Measurements from ENCODE around the gene IL12B.
"Not testable (repeated sequence)": the region's sequence is repeated elsewhere in the genome, so short reads cannot be mapped to it uniquely, and the experiment has no call there.

IL12B gene

GRCh38 chr5:159330131-159330800, at the start of gene IL12B:
TSS of gene IL12B (minus strand) at chr5:159330487. CDS start at chr5:159326782, 3,705 bp downstream.
- H3K4me1 Mint-ChIP-seq = peaks cover 33% of the 10 kb centered on the region
- DNase-seq (ENCODE audit: low spot score in 2 of 2) (no peak), ATAC-seq (ENCODE audit: low read depth) (no peak)
- peak within 1 kb of the TSS; percentile 99 for H3K27ac Mint-ChIP-seq
- peaks cover 4% of the 10 kb centered on the region for H3K36me3 Mint-ChIP-seq
- H3K9me3 Mint-ChIP-seq = peaks cover 2% of the 10 kb centered on the region
- no peaks in the 10 kb centered on the region for H3K27me3 Mint-ChIP-seq
- peak within 1 kb of the TSS; percentile 88 for H3K4me3 Mint-ChIP-seq

- H3K27ac Mint-ChIP-seq = no peak overlapping the region
- H3K27me3 Mint-ChIP-seq = no peaks in the 10 kb centered on the region
- no peak for ATAC-seq (ENCODE audit: low read depth)
- H3K36me3 Mint-ChIP-seq = peaks cover 37% of the 10 kb centered on the region
- no peaks in the 10 kb centered on the region for H3K4me1 Mint-ChIP-seq
- no peak for DNase-seq (ENCODE audit: low spot score in 2 of 2)
- H3K9me3 Mint-ChIP-seq = peaks cover 28% of the 10 kb centered on the region
- no peak overlapping the region for H3K4me3 Mint-ChIP-seq
Measured at GRCh38 chr5:159377653-159378052, 47.4 kb upstream of the IL12B start.

GRCh38 chr5:159367866-159368265, 37.6 kb upstream of the IL12B start:
- not testable (repeated sequence) for H3K9me3 Mint-ChIP-seq; DNase-seq (ENCODE audit: low spot score in 2 of 2); H3K27me3 Mint-ChIP-seq; H3K4me1 Mint-ChIP-seq; ATAC-seq (ENCODE audit: low read depth); H3K4me3 Mint-ChIP-seq; H3K27ac Mint-ChIP-seq
- H3K36me3 Mint-ChIP-seq = peaks cover 19% of the 10 kb centered on the region

- DNase-seq (ENCODE audit: low spot score in 2 of 2); ATAC-seq (ENCODE audit: low read depth); H3K27me3 Mint-ChIP-seq; H3K9me3 Mint-ChIP-seq; H3K4me1 Mint-ChIP-seq; H3K4me3 Mint-ChIP-seq: not testable (repeated sequence)
- Mint-ChIP-seq H3K27ac (peak overlapping the region; percentile 26), H3K36me3 (peaks cover 19% of the 10 kb centered on the region)
Measured at GRCh38 chr5:159366776-159367175, 36.5 kb upstream of the IL12B start.

GRCh38 chr5:159362220-159362619, 31.9 kb upstream of the IL12B start:
- Mint-ChIP-seq H3K27me3 (no peaks in the 10 kb centered on the region), H3K9me3 (peaks cover 2% of the 10 kb centered on the region), H3K4me1 (peaks cover 12% of the 10 kb centered on the region), H3K36me3 (peaks cover 9% of the 10 kb centered on the region), H3K27ac (no peak overlapping the region), H3K4me3 (no peak overlapping the region)
- no peak for ATAC-seq (ENCODE audit: low read depth)
- DNase-seq (ENCODE audit: low spot score in 2 of 2) = no peak

GRCh38 chr5:159359871-159360270, 29.6 kb upstream of the IL12B start:
- not testable (repeated sequence) for H3K27ac Mint-ChIP-seq; ATAC-seq (ENCODE audit: low read depth); H3K9me3 Mint-ChIP-seq

GRCh38 chr5:159359408-159359807, 29.1 kb upstream of the IL12B start:
- no peak for DNase-seq (ENCODE audit: low spot score in 2 of 2)
- H3K27me3 Mint-ChIP-seq = no peaks in the 10 kb centered on the region
- H3K36me3 Mint-ChIP-seq = peaks cover 8% of the 10 kb centered on the region
- no peak overlapping the region for H3K27ac Mint-ChIP-seq
- ATAC-seq (ENCODE audit: low read depth) = peak; percentile 67
- peaks cover 1% of the 10 kb centered on the region for H3K9me3 Mint-ChIP-seq
- no peak overlapping the region for H3K4me3 Mint-ChIP-seq
- H3K4me1 Mint-ChIP-seq = peaks cover 11% of the 10 kb centered on the region

More at GRCh38 chr5:159359871-159360270, 29.6 kb upstream of the IL12B start:
- DNase-seq (ENCODE audit: low spot score in 2 of 2); H3K36me3 Mint-ChIP-seq; H3K27me3 Mint-ChIP-seq; H3K4me3 Mint-ChIP-seq: not testable (repeated sequence)
- H3K4me1 Mint-ChIP-seq = peaks cover 11% of the 10 kb centered on the region

GRCh38 chr5:159353661-159354252, 23.5 kb upstream of the IL12B start:
- no peak for ATAC-seq (ENCODE audit: low read depth)

GRCh38 chr5:159350644-159351043, 20.4 kb upstream of the IL12B start:
- not testable (repeated sequence) for H3K9me3 Mint-ChIP-seq; DNase-seq (ENCODE audit: low spot score in 2 of 2); H3K36me3 Mint-ChIP-seq; H3K4me3 Mint-ChIP-seq; ATAC-seq (ENCODE audit: low read depth); H3K27me3 Mint-ChIP-seq
- Mint-ChIP-seq H3K27ac (peak overlapping the region; percentile 81), H3K4me1 (peaks cover 28% of the 10 kb centered on the region)

More at GRCh38 chr5:159353661-159354252, 23.5 kb upstream of the IL12B start:
- peaks cover 1% of the 10 kb centered on the region for H3K9me3 Mint-ChIP-seq
- H3K4me3 Mint-ChIP-seq = no peak overlapping the region
- H3K27ac Mint-ChIP-seq = peak overlapping the region; percentile 23
- no peaks in the 10 kb centered on the region for H3K27me3 Mint-ChIP-seq
- no peak for DNase-seq (ENCODE audit: low spot score in 2 of 2)
- peaks cover 8% of the 10 kb centered on the region for H3K36me3 Mint-ChIP-seq
- peaks cover 16% of the 10 kb centered on the region for H3K4me1 Mint-ChIP-seq

GRCh38 chr5:159350216-159350615, 19.9 kb upstream of the IL12B start:
- ATAC-seq (ENCODE audit: low read depth) = peak; percentile 79
- not testable (repeated sequence) for H3K27me3 Mint-ChIP-seq; DNase-seq (ENCODE audit: low spot score in 2 of 2); H3K9me3 Mint-ChIP-seq; H3K36me3 Mint-ChIP-seq
- Mint-ChIP-seq H3K27ac (peak overlapping the region; percentile 81), H3K4me1 (peaks cover 30% of the 10 kb centered on the region), H3K4me3 (peak overlapping the region; percentile 21)

GRCh38 chr5:159345861-159346260, 15.6 kb upstream of the IL12B start:
- Mint-ChIP-seq H3K4me3 (peak overlapping the region; percentile 46), H3K27me3 (no peaks in the 10 kb centered on the region), H3K27ac (peak overlapping the region; percentile 21), H3K9me3 (no peaks in the 10 kb centered on the region), H3K36me3 (peaks cover 16% of the 10 kb centered on the region), H3K4me1 (peaks cover 42% of the 10 kb centered on the region)
- ATAC-seq (ENCODE audit: low read depth) = no peak
- DNase-seq (ENCODE audit: low spot score in 2 of 2) = no peak

GRCh38 chr5:159345336-159345735, 15.0 kb upstream of the IL12B start:
- H3K36me3 Mint-ChIP-seq = peaks cover 16% of the 10 kb centered on the region
- no peaks in the 10 kb centered on the region for H3K9me3 Mint-ChIP-seq
- no peak overlapping the region for H3K4me3 Mint-ChIP-seq
- H3K4me1 Mint-ChIP-seq = peaks cover 43% of the 10 kb centered on the region
- DNase-seq (ENCODE audit: low spot score in 2 of 2) (no peak), ATAC-seq (ENCODE audit: low read depth) (peak; percentile 47)
- H3K27me3 Mint-ChIP-seq = no peaks in the 10 kb centered on the region
- H3K27ac Mint-ChIP-seq = peak overlapping the region; percentile 21

- DNase-seq (ENCODE audit: low spot score in 2 of 2) (no peak), ATAC-seq (ENCODE audit: low read depth) (peak; percentile 80)
- no peak overlapping the region for H3K4me3 Mint-ChIP-seq
- H3K4me1 Mint-ChIP-seq = peaks cover 38% of the 10 kb centered on the region
- H3K27ac Mint-ChIP-seq = peak overlapping the region; percentile 21
- H3K27me3 Mint-ChIP-seq = no peaks in the 10 kb centered on the region
- no peaks in the 10 kb centered on the region for H3K9me3 Mint-ChIP-seq
- peaks cover 16% of the 10 kb centered on the region for H3K36me3 Mint-ChIP-seq
Measured at GRCh38 chr5:159343295-159344094, 13.2 kb upstream of the IL12B start.

GRCh38 chr5:159342840-159343239, 12.6 kb upstream of the IL12B start:
- peaks cover 17% of the 10 kb centered on the region for H3K36me3 Mint-ChIP-seq
- H3K9me3 Mint-ChIP-seq = no peaks in the 10 kb centered on the region
- no peaks in the 10 kb centered on the region for H3K27me3 Mint-ChIP-seq
- no peak overlapping the region for H3K4me3 Mint-ChIP-seq
- peaks cover 41% of the 10 kb centered on the region for H3K4me1 Mint-ChIP-seq
- H3K27ac Mint-ChIP-seq = peak overlapping the region; percentile 21
- DNase-seq (ENCODE audit: low spot score in 2 of 2) (no peak), ATAC-seq (ENCODE audit: low read depth) (no peak)

All from memory B cell (primary cell).